Activated T-cell treated with anti-CD3 and anti-CD28 coated beads for 1 hour (primary cell): ENCODE data around the gene PARP9.
"Not testable (repeated sequence)": the region's sequence is repeated elsewhere in the genome, so short reads cannot be mapped to it uniquely, and the experiment has no call there.

Experiments used
- DNase-seq: peaks from one replicate; pipeline ENCODE4 v3.0.0-alpha.2; 2020; ENCODE audit warnings: low read depth

PARP9 gene

GRCh38 chr3:122576174-122576940, 12.3 kb upstream of the PARP9 start:
- DNase-seq = no peak

GRCh38 chr3:122572940-122573412, 8.9 kb upstream of the PARP9 start:
- no peak for DNase-seq

DNA sequence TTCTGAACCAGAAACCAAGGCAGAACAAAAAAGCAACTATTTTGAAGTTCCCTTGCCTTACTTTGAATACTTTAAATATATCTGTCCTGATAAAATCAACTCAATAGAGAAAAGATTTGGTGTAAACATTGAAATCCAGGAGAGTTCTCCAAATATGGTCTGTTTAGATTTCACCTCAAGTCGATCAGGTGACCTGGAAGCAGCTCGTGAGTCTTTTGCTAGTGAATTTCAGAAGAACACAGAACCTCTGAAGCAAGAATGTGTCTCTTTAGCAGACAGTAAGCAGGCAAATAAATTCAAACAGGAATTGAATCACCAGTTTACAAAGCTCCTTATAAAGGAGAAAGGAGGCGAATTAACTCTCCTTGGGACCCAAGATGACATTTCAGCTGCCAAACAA, 4.7 kb upstream of the PARP9 start:
- no peak for DNase-seq

GRCh38 chr3:122568131-122568530, 4.0 kb upstream of the PARP9 start:
- DNase-seq = not testable (repeated sequence)

DNA sequence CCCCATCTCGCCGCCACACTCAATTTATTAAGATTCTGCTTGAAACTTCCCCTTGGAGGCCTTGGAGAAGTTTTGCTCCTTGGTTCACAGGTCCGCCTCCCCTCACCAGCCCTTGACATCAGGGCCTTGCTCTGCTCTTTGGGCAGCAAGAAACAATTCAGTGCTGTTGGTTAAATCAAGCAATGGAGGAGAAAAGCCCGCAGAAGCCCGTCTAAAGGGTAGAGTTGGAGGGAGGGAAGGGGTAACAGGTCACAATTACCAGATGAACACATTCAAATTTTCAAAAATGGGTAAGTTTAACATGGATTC, 429 bp downstream of the PARP9 start:
- no peak for DNase-seq

DNA sequence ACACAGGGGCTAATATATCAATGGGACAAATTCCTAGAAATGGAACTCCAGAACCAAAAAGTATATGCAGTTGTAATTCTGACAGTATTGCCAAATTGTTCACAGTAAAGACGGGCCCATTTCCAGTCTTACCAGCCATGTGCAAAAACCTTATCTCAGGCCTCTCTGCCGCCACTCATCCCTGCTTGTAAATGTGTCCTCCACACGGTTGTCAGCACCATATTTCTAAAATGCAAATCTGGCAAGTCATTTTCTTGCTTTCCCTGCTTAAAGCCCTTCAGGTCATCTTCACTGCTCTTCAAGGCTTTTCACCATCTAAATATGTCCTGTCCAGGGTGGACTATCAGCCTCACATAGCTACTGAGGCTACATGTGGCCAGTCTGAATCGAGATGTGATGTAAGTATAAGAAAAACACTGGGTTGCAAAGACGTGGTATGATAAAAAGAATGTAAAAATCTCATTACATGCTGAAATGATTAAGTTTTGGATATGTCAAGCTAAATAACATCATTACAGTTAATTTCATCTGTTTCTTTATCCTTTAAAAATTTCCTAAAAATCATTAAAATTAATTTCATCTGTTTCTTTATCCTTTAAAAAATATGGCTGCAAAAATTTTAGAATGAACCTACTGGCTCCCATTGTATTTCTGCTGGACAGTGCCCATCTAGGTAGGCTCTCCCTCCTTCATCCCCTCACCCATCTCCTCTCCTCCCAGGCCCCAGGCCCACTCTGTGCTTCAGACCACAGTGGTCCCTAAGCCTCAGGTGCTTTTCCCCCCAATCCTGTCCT, 980 bp downstream of the PARP9 start:
- no peak for DNase-seq

DNA sequence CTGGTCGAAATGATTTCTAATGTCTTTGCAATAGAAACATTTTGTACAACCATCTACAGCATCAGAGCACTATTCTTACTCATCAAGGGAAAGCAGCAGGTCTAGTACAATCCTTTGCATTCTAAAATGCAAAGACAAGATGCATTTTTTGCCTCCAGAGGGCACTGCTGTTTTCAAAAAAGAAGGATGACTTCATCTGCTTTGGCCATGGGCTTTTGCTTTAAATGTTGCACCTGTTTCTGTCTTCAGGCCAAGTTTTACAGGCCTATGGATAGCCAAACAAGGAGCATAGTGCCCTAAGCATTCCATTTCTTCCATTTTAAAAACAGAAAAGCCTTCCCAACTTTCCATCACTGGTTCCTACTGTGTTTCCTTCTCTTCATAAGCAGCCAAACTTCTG, 3.4 kb downstream of the PARP9 start:
- peak; percentile 31 for DNase-seq

DNA sequence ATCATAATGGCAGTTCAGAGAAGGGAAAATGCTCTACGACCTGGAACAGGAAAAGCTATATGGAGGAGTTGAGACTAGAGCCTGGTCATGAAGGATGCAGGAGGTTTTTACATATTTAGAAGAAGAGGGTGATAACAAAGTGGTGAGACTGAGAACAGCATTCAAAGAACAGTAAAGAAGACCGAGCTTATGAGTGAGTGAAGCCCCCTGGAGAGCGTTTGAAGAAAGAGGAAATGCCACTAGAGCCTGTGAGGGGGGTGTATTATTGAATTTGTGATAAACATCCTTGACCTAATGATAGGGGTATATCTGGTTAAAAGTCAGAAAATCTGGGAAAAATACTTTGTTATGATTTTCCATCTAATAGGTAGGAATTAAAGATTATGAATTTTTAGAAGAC, 4.2 kb downstream of the PARP9 start:
- no peak for DNase-seq

DNA sequence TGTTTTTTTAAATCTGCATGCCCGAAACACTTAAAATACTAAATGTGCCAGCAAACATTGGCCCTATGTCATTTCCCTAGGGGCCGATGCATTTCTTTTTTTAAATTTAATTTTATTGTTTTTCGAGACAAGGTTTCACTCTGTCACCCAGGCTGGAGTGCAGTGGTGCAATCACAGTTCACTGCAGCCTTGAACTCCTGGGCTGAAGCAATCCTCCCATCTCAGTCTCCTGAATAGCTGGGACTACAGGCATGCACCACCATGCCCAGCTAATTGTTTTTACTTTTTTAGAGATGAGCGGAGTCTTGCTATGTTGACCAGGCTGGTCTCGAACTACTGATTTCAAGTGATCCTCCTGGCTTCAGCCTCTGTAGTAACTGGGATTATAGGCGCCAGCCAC, 5.5 kb downstream of the PARP9 start:
- no peak for DNase-seq

GRCh38 chr3:122557356-122557755, 6.7 kb downstream of the PARP9 start:
- DNase-seq = no peak

DNA sequence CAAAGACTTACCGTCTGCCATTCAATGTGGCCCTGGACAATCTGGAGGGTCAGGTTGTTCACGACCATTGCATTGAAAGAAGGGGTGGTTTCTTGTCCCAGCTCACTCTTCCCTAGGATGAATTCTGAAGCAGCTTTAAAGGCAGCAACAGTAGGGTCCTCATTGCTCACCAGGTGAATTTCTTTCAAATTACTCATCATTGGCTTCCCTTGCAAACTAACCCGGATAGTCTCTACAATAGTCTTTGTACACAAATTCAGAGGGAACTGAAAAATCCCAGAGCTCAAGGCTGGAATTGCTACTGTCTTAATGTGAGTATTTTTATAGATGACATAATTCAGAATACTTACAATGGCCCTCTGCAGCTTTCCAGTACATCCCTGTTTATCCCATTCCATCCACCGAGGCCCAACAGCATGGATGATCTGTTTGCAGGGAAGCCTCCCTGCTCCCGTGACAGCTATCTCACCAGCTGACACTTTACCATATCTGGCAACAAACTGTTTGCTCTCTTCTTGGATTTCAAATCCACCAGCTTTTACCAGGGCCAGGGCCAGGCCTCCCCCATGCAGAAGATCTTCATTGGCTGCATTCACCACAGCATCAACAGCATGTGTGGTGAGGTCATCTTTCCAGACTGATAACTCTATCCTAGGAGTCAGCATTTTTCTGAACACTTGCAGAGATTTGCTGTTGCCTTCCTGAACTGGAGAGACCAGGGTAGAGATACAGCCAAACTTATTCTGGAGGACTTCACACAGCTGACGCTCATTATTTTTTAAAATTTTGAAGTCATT, 8.6 kb downstream of the PARP9 start:
- DNase-seq = no peak

- no peak for DNase-seq
Observed at GRCh38 chr3:122553171-122553570, 10.9 kb downstream of the PARP9 start.

DNA sequence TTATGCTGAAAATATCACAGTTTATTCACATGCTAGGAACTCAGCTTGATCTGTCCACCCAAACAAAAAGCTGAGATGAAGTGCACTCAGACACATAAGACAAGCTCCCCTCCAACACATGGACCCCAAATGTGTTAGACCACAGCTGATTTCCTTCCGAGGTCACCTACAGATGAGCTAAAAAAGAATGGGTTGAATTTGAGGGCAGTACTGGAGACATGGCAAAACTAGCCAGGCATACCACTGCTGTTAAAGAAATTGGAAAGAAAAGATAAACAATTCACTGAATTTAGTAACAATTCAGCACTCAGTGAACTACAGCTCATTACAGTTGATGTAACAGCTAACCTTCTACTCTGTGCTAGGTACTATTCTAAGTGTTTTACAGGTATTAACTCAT, 15.5 kb downstream of the PARP9 start:
- DNase-seq = no peak

- DNase-seq = no peak
Observed at GRCh38 chr3:122548076-122548475, 16.0 kb downstream of the PARP9 start.

DNA sequence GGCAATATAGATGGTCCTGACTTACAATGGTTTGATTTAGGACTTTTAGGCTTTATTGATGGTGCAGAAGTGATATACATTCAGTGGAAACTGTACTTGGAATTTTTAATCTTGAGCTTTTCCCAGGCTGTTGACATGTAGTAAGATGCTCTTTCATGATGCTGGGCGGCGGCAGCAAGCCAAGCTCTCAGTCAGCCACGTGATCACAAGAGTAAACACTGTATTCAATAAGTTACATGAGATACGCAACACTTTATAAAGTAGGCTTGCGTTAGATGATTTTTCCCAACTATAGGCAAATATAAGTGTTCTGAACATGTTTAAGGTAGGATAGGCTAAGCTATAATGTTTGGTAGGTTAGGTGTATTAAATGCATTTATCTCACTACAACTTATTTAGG, 17.9 kb downstream of the PARP9 start:
- no peak for DNase-seq

DNA sequence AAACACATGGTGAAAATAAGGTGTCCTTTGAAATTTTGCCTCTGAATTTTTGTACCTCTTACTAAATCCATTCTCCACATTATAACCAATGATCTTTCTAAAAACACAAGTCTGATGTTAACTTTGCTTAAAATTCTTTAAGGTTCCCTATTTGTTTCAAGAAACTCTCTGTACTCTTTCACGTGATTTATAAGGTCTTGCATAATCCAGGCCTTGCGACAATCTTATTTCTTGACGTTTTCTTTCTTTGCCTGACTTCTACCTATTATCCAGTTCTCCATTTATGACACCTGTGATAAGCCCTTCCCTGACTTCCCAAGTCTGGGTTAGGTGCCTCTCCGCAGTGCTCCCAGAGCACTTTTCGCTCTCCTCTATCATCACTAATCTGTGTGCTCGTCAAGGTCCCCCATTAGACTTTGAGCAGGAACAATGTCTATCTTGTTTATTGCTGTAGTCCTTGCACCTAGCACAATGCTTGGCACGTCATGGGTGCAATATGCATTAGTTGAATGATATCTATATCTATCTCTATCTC, 25.1 kb downstream of the PARP9 start:
- no peak for DNase-seq

DNA sequence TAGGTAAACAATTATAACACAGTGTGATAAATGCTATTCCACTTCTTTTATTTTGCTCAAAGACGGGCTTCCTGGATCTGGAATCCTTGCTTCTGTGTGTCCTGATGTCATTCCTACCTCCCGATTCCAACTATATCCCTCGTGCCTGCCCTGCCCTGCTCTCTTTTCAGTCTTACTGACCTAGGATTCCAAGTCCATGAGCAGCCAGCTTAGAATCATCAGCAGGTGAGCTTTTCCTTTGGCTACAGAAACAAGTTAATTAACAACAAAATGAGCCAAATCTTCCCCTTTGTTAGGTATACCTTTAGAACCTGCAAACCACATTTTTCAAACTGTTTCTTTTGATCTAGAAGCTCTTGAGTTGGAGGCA, 27.5 kb downstream of the PARP9 start:
- no peak for DNase-seq

DNA sequence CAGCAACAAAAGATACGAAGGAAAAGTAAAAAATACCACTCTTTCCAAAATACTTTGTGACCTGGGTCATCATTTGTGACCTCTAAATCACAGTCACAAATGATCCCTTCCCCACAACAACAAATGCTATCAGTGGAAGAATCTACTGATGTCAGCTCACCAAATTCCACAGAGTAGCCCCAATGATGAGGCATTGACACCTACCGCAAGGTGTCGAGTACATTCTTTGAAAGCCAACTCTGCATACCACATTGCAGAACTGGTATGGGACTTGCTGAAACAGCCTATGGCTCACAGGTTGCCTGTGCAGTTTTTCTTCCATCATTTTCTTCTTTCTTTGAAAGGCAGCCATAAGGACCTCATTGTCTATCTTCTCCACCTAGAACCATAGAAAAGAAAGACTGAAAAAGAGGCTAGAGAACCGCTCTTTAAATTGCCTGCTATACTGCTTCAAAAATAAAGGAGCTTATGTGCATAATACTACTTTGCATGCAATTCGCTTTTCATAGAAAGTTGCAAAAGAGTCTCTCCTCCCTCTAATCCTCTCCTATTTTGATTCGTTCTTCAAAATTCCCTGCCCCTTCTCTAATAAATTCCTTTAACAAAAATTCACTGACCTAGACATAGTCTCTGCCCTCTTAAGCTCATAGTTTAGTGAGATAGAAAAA, 28.0 kb downstream of the PARP9 start:
- DNase-seq = no peak

DNA sequence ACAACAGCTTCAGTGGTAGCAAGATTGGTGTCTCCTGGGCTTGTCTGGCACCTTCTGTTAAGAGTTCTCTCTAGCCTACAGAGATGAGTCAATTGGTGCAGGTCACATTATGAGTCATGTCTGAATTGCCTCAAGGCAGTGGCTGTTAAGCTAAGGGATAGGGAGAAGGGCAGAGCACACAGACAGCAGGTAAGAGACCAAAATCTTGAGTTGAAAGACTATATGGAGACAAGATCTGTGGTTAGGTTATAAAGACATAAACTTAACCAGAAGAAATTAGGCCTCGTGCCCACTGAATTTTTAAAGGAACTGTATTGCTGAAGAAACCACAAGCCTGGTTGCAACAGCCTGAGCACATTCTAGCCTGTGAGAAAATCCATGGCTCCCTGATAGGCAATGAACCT, 30.2 kb downstream of the PARP9 start:
- no peak for DNase-seq

- DNase-seq = no peak
Observed at GRCh38 chr3:122533480-122533879, 30.6 kb downstream of the PARP9 start.

GRCh38 chr3:122530164-122530563, 33.9 kb downstream of the PARP9 start:
- DNase-seq = no peak

GRCh38 chr3:122523317-122523716, 40.8 kb downstream of the PARP9 start:
- no peak for DNase-seq
